H1 (cell line): ENCODE results near the gene PIMREG. TPM values are rescaled to one million over a fixed set of nuclear protein-coding genes. Genes with fewer than 3 reads are reported as not detected.
A peak's percentile ranks its signal among the peaks of the same experiment; 100 is the strongest.

Experiments used
- CTCF ChIA-PET: fragments of 300-600 bp; sonication (Branson Sonifier 250); formaldehyde crosslinking; loops from one replicate; lab custom pipeline; 2021; ENCODE audit not compliant: partially characterized antibody; lab: Charles Lee
- POLR2A ChIA-PET: fragments of 300-600 bp; sonication (Branson Sonifier 250); formaldehyde crosslinking; loops from one replicate; lab custom pipeline; 2021; ENCODE audit warnings: inconsistent platforms; ENCODE audit not compliant: partially characterized antibody; lab: Charles Lee
- DNase-seq, 2 experiments: peaks; one replicate each; pipeline versions ENCODE4 v3.0.0 to v3.0.0-alpha.2; 2010 to 2022; ENCODE audit warnings: low spot score in 2 of 2, low read depth in 1 of 2, mixed read lengths in 1 of 2
- FAIRE-seq: peaks from 2 replicates; lab custom pipeline; 2011; peaks lifted over from hg19 to GRCh38; lab: Jason Lieb, UNC
- H2AFZ ChIP-seq: 2 replicates; pipeline ENCODE4 v1.8.1; 2012; ENCODE audit warnings: low read length, inconsistent platforms
- H2AK5ac ChIP-seq: 2 replicates; pipeline ENCODE4 v1.6.1; 2013; ENCODE audit warnings: low read depth, low read length
- H2BK120ac ChIP-seq: replicated peaks from 2 replicates; pipeline ENCODE3; 2013; ENCODE audit warnings: low read depth, low read length, inconsistent platforms
- H2BK12ac ChIP-seq: 2 replicates; pipeline ENCODE4 v1.6.1; 2013; ENCODE audit warnings: low read depth, low read length
- H2BK15ac ChIP-seq: 2 replicates; pipeline ENCODE4 v1.6.1; 2013; ENCODE audit warnings: low read length
- H2BK20ac ChIP-seq: 2 replicates; pipeline ENCODE4 v1.6.1; 2013; ENCODE audit warnings: low read length
- H2BK5ac ChIP-seq: 2 replicates; pipeline ENCODE4 v1.6.1; 2013; ENCODE audit warnings: low read depth, low read length
- H3K14ac ChIP-seq: 2 replicates; pipeline ENCODE4 v1.6.1; 2013; ENCODE audit warnings: inconsistent platforms; ENCODE audit not compliant: insufficient read length
- H3K18ac ChIP-seq: 2 replicates; pipeline ENCODE4 v1.6.1; 2013; ENCODE audit warnings: low read length; ENCODE audit errors: extremely low read depth
- H3K23ac ChIP-seq: 2 replicates; pipeline ENCODE4 v1.6.1; 2013; ENCODE audit warnings: inconsistent platforms; ENCODE audit not compliant: insufficient read length
- H3K23me2 ChIP-seq: 2 replicates; pipeline ENCODE4 v1.6.1; 2013; ENCODE audit warnings: low read depth, low read length
- H3K27ac ChIP-seq: 2 replicates; pipeline ENCODE4 v1.6.1; 2011; ENCODE audit warnings: low read depth, low read length, inconsistent platforms
- H3K27me3 ChIP-seq, 4 experiments: replicated peaks in 1 of 4; 1 replicate in 1 of 4; 2 replicates in 3 of 4; pipeline versions ENCODE4 v1.6.1 to v1.8.1; 2011 to 2013; ENCODE audit warnings: low read length in 3 of 4, mild to moderate bottlenecking in 3 of 4, inconsistent platforms in 2 of 4, mixed read lengths in 2 of 4, moderate library complexity in 1 of 4; ENCODE audit not compliant: control insufficient read depth in 3 of 4, insufficient read depth in 3 of 4; ENCODE audit errors: extremely low read depth in 1 of 4
- H3K36me3 ChIP-seq, 4 experiments: 2 replicates each; pipeline versions ENCODE4 v1.6.1 to v1.8.1; 2011 to 2013; ENCODE audit warnings: mild to moderate bottlenecking in 4 of 4, low read length in 3 of 4, moderate library complexity in 2 of 4, control low read depth in 1 of 4, inconsistent platforms in 1 of 4; ENCODE audit not compliant: insufficient read depth in 4 of 4, control insufficient read depth in 2 of 4
- H3K4ac ChIP-seq: replicated peaks from 2 replicates; pipeline ENCODE3; 2013; ENCODE audit warnings: low read length, low read depth, mixed read lengths, inconsistent platforms; ENCODE audit not compliant: insufficient read length
- H3K4me1 ChIP-seq, 4 experiments: replicated peaks in 1 of 4; 1 replicate in 1 of 4; 2 replicates in 3 of 4; pipeline versions ENCODE4 v1.6.1 to v1.8.1; 2011 to 2013; ENCODE audit warnings: low read length in 3 of 4, inconsistent platforms in 2 of 4, mixed read lengths in 1 of 4; ENCODE audit not compliant: insufficient read depth in 4 of 4, control insufficient read depth in 3 of 4
- H3K4me2 ChIP-seq, 2 experiments: 2 replicates each; pipeline versions ENCODE4 v1.6.1 to v1.8.1; 2011 to 2013; ENCODE audit warnings: low read depth in 2 of 2, low read length in 2 of 2, control low read depth in 1 of 2, inconsistent platforms in 1 of 2, mild to moderate bottlenecking in 1 of 2; ENCODE audit not compliant: insufficient read depth in 1 of 2
- H3K4me3 ChIP-seq, 4 experiments: fragments of 200-600, 300-600 bp in 1 of 4; sonication (generic), shearing (Covaris generic), sonication (Bioruptor Twin) in 1 of 4; 2 replicates each; pipeline versions ENCODE4 v1.5.1 to v1.8.1; 2011 to 2016; ENCODE audit warnings: low read length in 4 of 4, low read depth in 3 of 4, control low read depth in 2 of 4, inconsistent platforms in 2 of 4, mild to moderate bottlenecking in 2 of 4, mixed read lengths in 1 of 4, moderate library complexity in 1 of 4; ENCODE audit not compliant: insufficient read depth in 2 of 4; ENCODE audit errors: extremely low read depth in 1 of 4
- H3K56ac ChIP-seq: replicated peaks from 2 replicates; pipeline ENCODE3; 2013; ENCODE audit warnings: low read depth, mild to moderate bottlenecking, mixed read lengths, low read length, inconsistent platforms; ENCODE audit not compliant: insufficient read length
- H3K79me1 ChIP-seq: 2 replicates; pipeline ENCODE4 v1.6.1; 2013; ENCODE audit warnings: low read depth, low read length, control low read depth
- H3K79me2 ChIP-seq, 2 experiments: 2 replicates each; pipeline versions ENCODE4 v1.6.1 to v1.8.1; 2012 to 2013; ENCODE audit warnings: low read length in 2 of 2, mild to moderate bottlenecking in 2 of 2, inconsistent platforms in 1 of 2; ENCODE audit not compliant: insufficient read depth in 2 of 2, control insufficient read depth in 1 of 2
- H3K9ac ChIP-seq, 4 experiments: replicated peaks in 1 of 4; 1 replicate in 1 of 4; 2 replicates in 3 of 4; pipeline versions ENCODE4 v1.6.1 to v1.8.1; 2011 to 2013; ENCODE audit warnings: low read depth in 3 of 4, low read length in 3 of 4, control low read depth in 2 of 4, mild to moderate bottlenecking in 2 of 4, moderate library complexity in 2 of 4, inconsistent platforms in 1 of 4; ENCODE audit errors: extremely low read depth in 1 of 4
- H3K9me3 ChIP-seq, 2 experiments: 2 replicates each; pipeline versions ENCODE4 v1.6.1 to v1.8.1; 2012 to 2013; ENCODE audit warnings: mild to moderate bottlenecking in 2 of 2, moderate library complexity in 2 of 2, control low read depth in 1 of 2, inconsistent platforms in 1 of 2, low read depth in 1 of 2, low read length in 1 of 2, mixed read lengths in 1 of 2; ENCODE audit not compliant: insufficient read depth in 2 of 2
- H4K20me1 ChIP-seq, 2 experiments: replicated peaks in 1 of 2; 2 replicates each; pipeline versions ENCODE3 to v1.8.1; 2011 to 2013; ENCODE audit warnings: inconsistent platforms in 2 of 2, low read length in 2 of 2, mild to moderate bottlenecking in 1 of 2; ENCODE audit not compliant: insufficient read depth in 2 of 2, control insufficient read depth in 1 of 2
- H4K5ac ChIP-seq: 2 replicates; pipeline ENCODE4 v1.6.1; 2013; ENCODE audit warnings: low read length, low read depth, mixed read lengths, inconsistent platforms; ENCODE audit not compliant: insufficient read length
- H4K8ac ChIP-seq: 2 replicates; pipeline ENCODE4 v1.8.0; 2013; ENCODE audit warnings: mild to moderate bottlenecking, moderate library complexity, low read length, inconsistent platforms; ENCODE audit not compliant: insufficient read depth; ENCODE audit errors: extremely low read depth
- H4K91ac ChIP-seq: replicated peaks from 2 replicates; pipeline ENCODE3; 2013; ENCODE audit warnings: low read length, mixed read lengths, inconsistent platforms; ENCODE audit not compliant: insufficient read length
- CBX5 ChIP-seq: fragments of 300-800, 300-1000 bp; sonication (generic); IDR thresholded peaks from 2 replicates; pipeline ENCODE4 v1.7.1; 2016; ENCODE audit warnings: antibody characterized with exemption, low read length, low read depth
- CEBPB ChIP-seq: IDR thresholded peaks from 2 replicates; pipeline ENCODE4 v1.6.1; 2012; ENCODE audit warnings: low read depth, low read length
- KDM4A ChIP-seq: IDR thresholded peaks from one replicate; pipeline ENCODE4 v1.7.1; 2012; ENCODE audit warnings: low read depth, mild to moderate bottlenecking, moderate library complexity, low read length, inconsistent platforms; ENCODE audit not compliant: severe bottlenecking
- RBBP5 ChIP-seq: IDR thresholded peaks from 2 replicates; pipeline ENCODE4 v1.7.1; 2012; ENCODE audit warnings: low read depth, mild to moderate bottlenecking, inconsistent platforms, low read length, moderate library complexity, borderline replicate concordance
- SP1 ChIP-seq: IDR thresholded peaks from 2 replicates; pipeline ENCODE4 v1.6.1; 2011; ENCODE audit warnings: low read depth, low read length
- TAF1 ChIP-seq: IDR thresholded peaks from 2 replicates; pipeline ENCODE4 v1.6.1; 2011; ENCODE audit warnings: mild to moderate bottlenecking, low read depth, low read length
- WGBS, 2 experiments: shearing (Covaris generic) in 1 of 2; methylation state at CpG; one replicate each; pipeline versions ENCODE4 v1.1.6 to v1.1.7; 2013 to 2015; ENCODE audit warnings: low lambda C conversion rate in 2 of 2, mixed read lengths in 2 of 2, inconsistent platforms in 1 of 2, low coverage in 1 of 2, missing lambda C conversion rate in 1 of 2; ENCODE audit not compliant: insufficient replicate concordance in 2 of 2, insufficient coverage in 1 of 2, insufficient read length in 1 of 2; ENCODE audit errors: extremely low coverage in 1 of 2, missing lambda C conversion rate in 1 of 2; 5-methylcytosine and 5-hydroxymethylcytosine counted together
- polyA plus RNA-seq, 7 experiments: library from polyadenylated mRNA; depleted of rRNA in 3 of 7; stranded (reverse) in 5 of 7; unstranded in 2 of 7; fragments of >200 nt in 5 of 7; fragments of 200-250 nt in 2 of 7; gene quantifications; 1 replicate in 5 of 7; 2 replicates in 1 of 7; 4 replicates in 1 of 7; pipeline versions ENCODE4 v1.2.1 to v1.2.3, GENCODE V29; 2011 to 2013; ENCODE audit warnings: missing spikeins in 2 of 7, mixed read lengths in 2 of 7
- total RNA-seq: library from RNA; stranded (reverse); fragmentation: NEBNext Ultra II Directional; extraction: Animal tissue kit (Norgen Biotek cat#: 25700); gene quantifications from 2 replicates; pipeline ENCODE4 v1.2.1, GENCODE V29; 2021

The PIMREG gene
- total and polyA plus RNA-seq, 2 of the 8 experiments (the other 6 are each of a cell fraction or from before 2014, with no cell fraction given) = 133 to 148 TPM

- Histone ChIP-seq H3K4ac (no peak overlapping the region), H2BK12ac (no peak overlapping the region), H3K4me1 (peaks cover 6 to 22% (median 10%) of the 10 kb centered on the region in 4 experiments), H3K9ac (no peak overlapping the region), H3K36me3 (peaks cover 19 to 57% (median 42%) of the 10 kb centered on the region in 4 experiments), H2BK15ac (no peak overlapping the region), H3K79me1 (peaks cover 8% of the 10 kb centered on the region), H3K27me3 (no peaks in the 10 kb centered on the region), H2AK5ac (no peak overlapping the region), H2BK20ac (no peak overlapping the region), H4K91ac (no peak overlapping the region), H2BK120ac (no peak overlapping the region), H3K4me2 (peak overlapping the region in 1 of 2 experiments; percentile 93; a peak in 1 of 4 replicates), H3K27ac (no peak overlapping the region), H3K79me2 (peaks cover 3 to 21% of the 10 kb centered on the region in 2 experiments; a peak in 3 of 4 replicates), H4K8ac (no peak overlapping the region), H3K18ac (no peak overlapping the region), H3K23me2 (peaks cover 8% of the 10 kb centered on the region; the same call in 1 of the 2 replicates), H3K14ac (no peak overlapping the region), H3K56ac (no peak overlapping the region), H2BK5ac (no peak overlapping the region), H3K4me3 (no peak overlapping the region), H4K20me1 (peaks cover 0 to 15% of the 10 kb centered on the region in 2 experiments), H4K5ac (no peak overlapping the region), H3K9me3 (no peaks in the 10 kb centered on the region), H2AFZ (no peak overlapping the region), H3K23ac (no peak overlapping the region)
- 88% methylated on average over 9 of the region's 9 CpGs; no CpG with 5 or more reads in 1 of the 2 experiments for WGBS, 2 experiments
- DNase-seq (no peak), FAIRE-seq (no peak)
- POLR2A ChIA-PET = interaction anchor here (0.6 to 6.0 kb wide), 3 partner anchors 7 to 1014 kb away, joined by 3 to 58 read pairs (median 34); no protein-coding TSS in a partner anchor
- CTCF ChIA-PET = interaction anchor here (1.7 kb wide), 1 partner anchor 8 kb away, joined by 9 read pairs; no protein-coding TSS in a partner anchor
- TF ChIP-seq CBX5 (no peak), SP1 (no peak), KDM4A (no peak), CEBPB (no peak), RBBP5 (no peak), TAF1 (no peak)
These were observed 2.4 kb downstream of the PIMREG start for GRCh38 chr17:6446516-6447100.
